Stimulated activated CD4-positive, alpha-beta T cell treated with anti-CD3 and anti-CD28 coated beads, Interleukin-12 subunit alpha, Interleukin-12 subunit beta, amount 100 ng/mL, for 24 hours (primary cell): ENCODE results near the gene ATF7.
"Not testable (repeated sequence)": the region's sequence is repeated elsewhere in the genome, so short reads cannot be mapped to it uniquely, and the experiment has no call there.

ENCODE experiments used
- DNase-seq, 2 experiments: peaks; one replicate each; pipeline ENCODE4 v3.0.0-alpha.2; 2020; ENCODE audit warnings: low read depth in 2 of 2

ATF7 gene

DNA sequence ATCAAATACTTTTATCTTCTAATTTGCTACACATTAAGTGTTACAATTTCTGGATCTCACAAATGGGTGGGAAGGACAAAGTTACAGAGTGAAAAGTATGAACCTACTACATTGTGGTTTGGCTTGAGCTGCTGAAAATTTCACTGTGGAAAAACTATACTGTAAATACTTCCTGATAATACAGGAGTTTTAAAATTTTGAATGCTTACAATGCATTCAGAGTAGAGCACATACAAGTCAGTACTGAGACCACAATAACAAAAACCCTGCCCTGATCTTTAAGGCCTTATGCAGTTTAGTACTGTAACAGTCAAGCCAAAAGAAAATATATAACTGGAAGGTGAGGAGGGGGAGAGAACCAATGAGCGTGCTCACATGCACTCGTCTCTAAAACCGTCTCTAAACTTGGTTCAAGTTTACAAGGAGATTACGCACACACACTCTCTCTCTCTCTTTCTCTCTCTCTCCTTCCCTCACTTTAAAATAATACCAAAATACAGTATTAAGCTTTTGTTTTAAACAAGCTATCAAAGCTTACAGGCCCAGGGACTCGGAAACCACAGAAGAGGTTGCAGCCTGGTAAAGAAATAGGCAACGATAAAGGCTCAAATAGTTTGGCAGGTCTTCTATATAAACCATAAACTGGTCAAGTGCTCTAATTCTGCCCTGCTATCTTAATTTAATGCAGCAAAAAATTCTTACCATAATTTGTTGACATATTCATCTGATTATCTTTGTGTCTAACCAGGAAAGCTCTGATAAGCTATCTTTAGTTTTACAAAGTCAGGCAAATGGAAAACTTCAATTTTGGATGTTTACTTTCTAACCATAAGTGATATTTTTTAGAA, 58.0 kb downstream of the ATF7 start:
- DNase-seq: no peak

DNA sequence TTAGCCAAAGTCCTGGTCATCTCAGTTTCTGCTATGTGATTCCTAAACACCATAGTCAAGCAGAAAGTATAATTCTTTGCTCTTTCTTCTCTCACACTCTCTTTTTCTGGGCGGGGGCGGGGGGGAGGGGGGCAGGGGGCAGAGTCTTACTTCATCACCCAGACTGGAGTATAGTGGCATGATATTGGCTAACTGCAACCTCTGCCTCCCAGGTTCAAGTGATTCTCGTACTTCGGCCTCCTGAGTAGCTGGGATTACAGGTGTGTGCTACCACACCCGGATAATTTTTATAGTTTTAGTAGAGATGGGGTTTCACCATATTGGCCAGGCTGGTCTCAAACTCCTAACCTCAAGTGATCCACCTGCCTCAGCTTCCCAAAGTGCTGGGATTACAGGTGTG, 60.8 kb downstream of the ATF7 start:
- not testable (repeated sequence) for DNase-seq

DNA sequence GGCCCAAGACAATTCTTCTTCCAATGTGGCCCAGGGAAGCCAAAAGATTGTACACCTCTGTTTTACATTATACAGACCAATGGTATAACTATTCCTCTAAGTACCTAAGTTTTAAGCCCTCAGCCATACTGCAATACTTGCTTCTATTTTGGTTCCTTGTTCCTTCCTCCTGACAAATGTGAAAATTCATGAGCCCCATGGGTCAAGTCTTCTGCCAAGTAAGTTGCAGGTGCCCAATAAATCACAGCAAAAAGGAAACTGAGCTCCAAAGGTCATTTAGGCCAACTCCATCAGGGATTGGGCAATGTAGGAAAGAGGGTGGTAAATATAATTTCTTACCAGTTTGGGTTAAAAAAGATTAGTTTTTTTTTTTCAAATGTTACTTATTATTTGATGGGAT, 61.2 kb downstream of the ATF7 start:
- DNase-seq: no peak

DNA sequence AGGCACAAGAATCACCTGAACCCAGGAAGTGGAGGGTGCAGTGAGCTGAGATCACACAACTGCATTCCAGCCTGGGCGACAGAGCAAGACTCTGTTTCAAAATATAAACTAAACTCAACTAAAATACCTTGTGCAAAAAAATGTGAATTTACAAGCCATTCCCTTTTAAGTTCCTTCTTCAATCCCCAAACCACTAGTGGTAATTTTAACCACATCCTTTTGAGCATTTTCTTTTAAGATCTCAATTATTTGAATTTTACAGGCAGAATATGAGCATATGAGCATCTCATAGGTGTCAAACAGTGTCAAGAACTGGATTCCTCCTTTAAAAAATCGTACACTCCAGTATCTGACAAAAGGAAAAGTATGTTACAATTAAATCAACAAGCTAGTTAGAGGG, 61.9 kb downstream of the ATF7 start:
- DNase-seq: no peak

DNA sequence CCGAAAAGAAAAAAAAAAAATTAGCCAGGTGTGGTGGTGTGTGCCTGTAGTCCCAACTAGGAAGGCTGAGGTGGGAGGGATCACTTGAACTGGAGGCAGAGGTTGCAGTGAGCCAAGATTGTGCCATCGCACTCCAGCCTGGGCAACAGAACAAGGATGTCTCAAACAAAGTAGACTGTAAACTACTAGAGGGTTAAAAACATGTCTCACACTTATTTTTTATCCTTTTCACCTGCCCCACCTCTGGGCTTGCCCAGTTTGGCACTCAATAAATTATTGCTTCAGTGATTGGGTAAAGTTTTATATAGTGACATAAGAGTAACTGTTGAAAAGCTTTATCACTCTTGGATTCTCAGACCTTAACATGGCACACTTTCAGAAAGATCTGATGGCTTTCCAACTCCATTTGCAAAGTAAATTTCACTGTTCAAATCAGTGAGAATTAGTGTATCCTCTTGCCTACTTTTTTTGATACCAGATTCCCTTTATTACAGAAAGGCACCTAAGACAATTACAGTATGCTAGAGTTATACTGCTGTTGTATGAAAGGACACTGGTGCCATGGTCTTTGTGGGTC, 62.6 kb downstream of the ATF7 start:
- DNase-seq: no peak

DNA sequence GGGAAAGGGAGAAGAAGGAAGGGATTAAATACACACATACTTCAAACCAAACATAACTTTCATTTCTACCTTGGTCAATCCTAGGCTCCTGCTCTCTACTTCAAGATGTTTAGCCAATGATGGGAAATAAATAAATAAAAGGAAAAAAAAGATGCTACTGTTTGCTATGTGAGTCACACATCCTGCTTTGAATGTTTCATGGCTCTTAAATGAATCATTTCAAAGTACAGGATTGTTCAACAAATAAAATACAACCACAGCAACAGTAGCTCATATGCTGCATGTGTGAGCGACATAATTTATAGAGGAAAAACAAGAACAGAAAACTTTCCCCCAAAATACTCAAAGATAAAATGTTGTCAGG, 64.6 kb downstream of the ATF7 start:
- DNase-seq: no peak

DNA sequence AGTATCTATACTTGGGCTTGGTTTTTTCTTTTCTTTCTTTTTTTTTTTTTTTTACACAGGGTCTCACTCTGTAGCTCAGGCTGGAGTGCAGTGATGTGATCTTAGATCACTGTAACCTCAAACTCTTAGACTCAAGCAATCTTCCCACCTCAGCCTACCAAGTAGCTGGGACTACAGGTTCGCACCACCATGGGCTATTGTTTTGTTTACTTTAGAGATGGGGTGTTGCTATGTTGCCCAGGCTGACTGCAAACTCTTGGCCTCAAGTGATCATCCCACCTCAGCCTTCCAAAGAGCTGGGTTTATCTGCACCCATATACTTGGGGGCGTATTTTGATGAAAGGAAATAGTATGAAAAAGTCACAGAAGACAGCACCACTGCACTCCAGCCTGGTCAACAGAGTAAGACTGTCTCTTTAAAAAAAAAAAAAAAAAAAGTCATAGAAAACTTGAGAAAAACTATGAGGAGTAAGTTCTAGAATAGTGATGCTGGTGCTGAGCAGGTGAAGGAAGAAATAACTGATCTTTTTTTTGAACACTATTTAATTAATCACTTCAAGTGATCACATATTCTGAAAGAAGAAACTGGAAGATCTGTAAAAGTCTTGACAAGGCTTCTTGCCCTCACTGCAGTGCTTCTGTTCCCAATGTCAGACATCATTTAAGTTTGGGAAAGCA, 65.1 kb downstream of the ATF7 start:
- no peak for DNase-seq

DNA sequence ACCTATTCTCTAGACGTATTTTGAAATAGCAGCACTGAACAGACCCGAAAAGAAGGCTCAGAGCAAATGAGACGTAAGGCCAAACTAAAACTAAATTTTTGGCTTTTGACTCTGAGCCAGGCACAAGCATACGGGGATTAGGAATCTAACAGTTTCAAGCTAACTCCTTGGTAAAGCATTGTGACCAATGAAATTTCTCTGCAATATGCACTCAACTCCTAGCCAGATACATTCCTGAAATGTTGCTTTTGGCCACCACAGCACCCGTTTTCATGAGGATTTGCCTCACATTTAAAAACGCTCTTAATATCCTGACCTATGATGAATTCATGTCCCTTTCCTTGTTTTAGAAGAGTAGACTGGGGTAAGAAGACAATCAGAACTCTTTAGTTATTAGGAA, 65.8 kb downstream of the ATF7 start:
- DNase-seq: no peak

DNA sequence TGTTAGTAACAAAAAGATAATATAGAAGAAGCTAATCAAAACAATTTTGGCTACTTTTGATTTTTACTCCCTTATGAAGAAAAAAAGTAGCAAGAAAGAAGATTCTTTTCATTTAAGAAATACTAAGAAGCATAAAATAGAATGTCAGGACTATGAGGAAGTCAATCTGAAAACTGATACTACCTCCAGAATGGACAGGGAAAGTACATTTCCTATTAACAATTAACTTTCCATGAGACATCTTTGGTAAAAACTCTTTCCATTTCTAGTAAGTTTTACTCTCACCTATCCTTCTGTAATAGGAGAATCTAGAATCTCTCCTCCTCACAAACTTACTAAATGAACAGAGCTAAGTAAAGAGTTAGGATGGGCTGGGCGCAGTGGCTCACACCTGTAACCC, 67.6 kb downstream of the ATF7 start:
- no peak for DNase-seq

DNA sequence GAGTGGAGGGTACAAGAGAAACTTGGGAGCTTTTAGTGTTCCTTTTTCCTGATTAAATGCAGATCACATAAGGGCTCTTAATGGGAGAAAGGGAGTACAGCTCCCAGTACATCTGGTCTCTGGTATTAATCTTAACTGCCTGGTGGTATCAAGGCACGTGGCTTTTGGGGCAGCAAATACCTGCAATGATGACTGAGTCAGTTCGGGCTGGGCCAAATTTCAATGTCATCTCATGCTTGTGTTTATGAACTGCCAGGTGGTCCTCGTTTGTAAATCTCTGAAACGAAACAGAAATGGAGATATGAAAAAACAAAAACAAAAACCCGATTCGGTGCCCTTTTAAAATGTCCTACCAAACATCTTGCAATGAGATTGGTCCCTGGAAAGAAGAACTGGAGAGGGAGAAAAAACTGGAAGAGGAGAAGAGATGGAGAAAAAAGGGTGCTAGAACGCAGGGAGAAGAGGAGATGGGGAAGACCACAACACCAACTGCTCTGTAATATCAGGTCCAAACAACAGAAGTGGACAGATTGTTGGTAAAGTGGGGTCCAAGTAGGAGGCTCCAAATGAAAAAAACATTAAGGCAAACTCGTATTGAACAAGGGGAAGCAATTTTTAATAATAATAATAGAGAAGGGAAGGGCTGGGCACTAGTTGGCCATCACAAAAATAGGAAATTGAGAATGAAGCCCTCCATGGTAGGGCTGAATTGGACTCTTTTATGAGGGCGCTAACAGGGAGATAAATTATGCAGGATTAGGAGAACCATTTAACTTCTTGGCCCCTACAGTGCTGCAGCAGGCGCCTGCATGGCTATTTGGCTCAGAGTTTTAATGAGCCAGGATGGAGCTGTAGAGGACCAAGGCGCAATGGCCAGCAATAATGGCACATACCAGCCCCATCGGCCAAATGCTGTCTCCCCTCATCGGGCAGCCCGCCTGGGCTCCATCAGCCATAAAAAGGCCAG, 73.5 kb downstream of the ATF7 start:
- no peak for DNase-seq

DNA sequence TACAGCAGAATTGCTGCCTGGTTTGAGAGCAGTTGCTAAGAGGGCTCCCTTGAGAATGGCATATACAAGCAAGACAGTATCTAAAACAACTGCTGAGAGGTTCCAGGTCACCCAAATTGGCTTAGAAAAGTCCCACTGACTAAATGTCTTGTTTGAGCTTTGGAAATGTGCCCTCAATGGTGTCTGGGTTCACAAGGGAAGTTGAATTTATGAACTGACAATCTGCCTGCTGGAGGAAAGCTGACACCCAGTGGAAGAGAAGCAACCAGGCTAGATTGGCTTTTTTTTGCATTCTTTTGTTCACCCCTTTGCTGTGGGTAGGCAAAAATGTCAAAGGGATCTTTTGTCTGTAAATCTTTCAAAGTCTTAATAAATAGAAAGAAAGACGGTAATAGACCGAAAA, 74.3 kb downstream of the ATF7 start:
- DNase-seq: no peak

DNA sequence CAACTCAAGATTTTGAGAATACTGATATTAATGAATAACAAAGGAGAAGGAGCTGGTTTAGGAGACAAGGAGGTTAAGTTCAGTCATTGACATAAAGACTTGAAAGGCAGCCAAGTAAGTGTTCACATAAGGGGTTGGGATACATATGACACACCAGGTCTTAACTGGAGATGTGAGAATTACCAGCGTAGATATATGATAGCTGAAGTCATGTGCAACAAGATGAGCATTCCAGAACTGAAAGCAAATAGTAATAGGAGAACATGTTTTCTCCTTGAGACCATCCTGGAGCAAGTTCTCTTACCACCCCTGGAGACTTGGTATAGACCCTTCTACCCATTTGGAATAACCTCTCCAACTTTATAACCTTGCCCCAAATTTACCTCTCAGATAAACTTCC, 75.6 kb downstream of the ATF7 start:
- no peak for DNase-seq

DNA sequence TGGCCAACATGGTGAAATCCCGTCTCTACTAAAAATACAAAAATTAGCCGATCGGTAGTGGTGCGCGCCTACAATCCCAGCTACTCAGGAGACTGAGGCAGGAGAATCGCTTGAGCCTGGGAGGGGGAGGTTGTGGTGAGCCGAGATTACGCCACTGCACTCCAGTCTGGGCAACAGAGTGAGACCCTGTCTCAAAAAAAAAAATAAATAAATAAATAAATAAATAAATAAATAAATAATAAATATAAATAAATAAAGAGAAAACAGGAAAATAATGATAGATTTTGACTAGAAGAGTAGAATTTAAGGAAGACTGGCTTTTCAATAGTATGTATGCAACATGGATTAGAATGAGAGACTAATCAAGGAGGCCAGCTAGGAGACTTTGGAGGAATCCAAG, 76.1 kb downstream of the ATF7 start:
- DNase-seq: not testable (repeated sequence)

DNA sequence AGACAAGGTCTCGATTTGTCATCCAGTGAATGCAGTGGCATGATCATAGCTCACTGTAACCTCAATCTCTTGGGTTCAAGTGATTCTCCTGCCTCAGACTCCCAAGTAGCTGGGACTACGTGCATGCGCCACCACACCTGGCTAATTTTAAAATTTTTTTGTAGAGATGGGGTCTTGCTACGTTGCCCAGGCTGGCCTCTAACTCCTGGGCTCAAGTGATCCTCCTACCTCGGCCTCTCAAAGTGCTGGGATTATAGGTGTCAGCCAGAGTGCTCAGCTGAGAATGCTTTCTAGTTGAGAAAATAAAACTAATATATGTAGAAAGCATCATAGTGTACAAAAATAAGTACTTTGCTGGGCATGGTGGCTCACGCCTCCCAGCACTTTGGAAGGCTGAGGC, 77.8 kb downstream of the ATF7 start:
- not testable (repeated sequence) for DNase-seq

DNA sequence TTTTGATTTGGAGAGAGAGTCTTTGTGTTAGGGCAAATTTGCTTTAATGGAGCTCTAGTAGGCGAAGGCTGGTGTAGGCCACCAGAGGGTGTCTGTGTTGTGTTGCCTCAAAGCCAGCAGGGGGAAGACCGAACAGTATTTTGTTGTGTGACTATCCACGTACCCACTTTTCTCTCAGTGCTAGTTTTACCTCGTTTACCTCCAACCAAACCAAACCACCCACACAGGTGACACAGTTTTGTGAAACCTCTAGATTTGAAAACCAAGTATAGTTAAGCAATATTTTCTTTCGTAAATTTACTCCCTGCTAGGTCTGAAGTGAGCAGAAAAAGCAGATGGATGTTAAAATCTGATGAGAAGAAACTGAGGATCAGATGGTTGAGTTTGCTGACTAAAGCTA, 82.6 kb downstream of the ATF7 start:
- peak; percentile 3 to 34 for DNase-seq

DNA sequence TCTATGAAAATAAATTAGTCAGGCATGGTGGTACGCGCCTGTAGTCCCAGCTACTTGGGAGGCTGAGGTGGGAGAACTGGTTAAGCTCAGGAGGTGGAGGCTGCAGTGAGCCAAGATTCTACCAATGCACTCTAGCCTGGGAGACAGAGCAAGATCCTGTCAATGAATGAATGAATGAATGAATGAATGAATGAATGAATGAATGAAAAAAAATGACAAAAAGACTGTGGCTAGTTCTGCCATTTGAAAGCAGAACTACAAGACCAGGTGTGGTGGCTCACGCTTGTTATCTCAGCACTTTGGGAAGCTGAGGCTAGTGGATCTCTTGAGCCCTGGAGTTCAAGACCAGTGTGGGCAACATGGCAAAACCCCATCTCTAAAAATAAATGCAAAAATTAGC, 86.7 kb downstream of the ATF7 start:
- DNase-seq: no peak

DNA sequence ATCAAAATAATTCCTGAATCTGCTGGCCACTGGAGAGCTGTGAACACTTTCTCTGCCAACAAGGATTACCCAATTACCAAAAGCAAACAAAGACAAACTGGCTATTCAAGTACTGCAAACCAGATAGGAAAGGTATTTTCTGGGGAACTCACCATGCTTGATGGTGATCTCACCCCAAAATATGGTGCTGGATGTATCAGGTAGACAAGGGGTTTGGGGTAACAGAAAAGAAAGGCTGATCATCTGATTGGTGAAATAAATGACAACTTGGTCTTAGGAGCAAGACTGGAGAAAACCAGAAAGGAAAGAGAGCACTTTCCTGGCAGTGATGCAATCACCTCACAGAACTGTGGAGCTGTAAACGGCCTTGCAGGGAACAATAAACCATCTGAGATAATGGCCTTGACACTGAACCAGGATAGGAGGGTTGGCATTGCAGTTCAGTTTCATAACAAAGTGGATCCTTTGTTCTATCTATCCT, 87.9 kb downstream of the ATF7 start:
- no peak for DNase-seq

DNA sequence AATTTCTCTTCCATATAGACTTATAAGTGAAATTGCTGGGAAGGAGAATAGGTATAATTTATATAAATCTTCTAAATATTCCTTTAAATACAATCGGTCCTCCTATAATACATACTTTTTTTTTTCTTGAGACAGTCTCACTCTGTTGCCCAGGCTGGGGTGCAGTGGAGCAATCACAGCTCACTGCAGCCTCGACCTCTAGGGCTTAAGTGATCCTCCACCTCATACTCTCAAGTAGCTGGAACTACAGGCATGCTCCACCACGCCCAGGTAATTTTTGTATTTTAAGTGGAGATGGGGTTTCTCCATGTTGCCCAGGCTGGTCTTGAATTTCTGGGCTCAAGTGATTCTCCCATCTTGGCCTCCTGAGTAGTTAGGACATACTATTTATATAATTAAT, 89.2 kb downstream of the ATF7 start:
- DNase-seq: no peak

DNA sequence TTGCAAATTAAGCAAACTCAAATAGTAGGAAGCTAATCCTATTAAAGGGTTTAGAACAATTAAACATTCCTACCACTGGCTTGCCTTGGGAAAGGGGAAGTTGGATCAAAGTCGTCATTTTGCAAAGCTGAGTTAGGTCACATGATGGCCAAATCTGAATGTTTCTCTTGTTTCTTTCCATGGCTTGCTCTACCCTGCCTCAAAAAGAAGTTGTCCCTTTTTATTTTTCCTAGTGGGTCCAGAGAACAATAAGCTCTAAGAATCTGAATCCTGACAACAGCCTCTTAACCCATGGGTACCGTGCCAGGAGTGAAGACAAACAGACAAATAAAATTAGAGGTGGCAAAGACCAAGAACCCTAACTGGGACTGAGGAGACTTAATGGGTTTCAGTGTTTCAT, 92.7 kb downstream of the ATF7 start:
- DNase-seq: no peak

DNA sequence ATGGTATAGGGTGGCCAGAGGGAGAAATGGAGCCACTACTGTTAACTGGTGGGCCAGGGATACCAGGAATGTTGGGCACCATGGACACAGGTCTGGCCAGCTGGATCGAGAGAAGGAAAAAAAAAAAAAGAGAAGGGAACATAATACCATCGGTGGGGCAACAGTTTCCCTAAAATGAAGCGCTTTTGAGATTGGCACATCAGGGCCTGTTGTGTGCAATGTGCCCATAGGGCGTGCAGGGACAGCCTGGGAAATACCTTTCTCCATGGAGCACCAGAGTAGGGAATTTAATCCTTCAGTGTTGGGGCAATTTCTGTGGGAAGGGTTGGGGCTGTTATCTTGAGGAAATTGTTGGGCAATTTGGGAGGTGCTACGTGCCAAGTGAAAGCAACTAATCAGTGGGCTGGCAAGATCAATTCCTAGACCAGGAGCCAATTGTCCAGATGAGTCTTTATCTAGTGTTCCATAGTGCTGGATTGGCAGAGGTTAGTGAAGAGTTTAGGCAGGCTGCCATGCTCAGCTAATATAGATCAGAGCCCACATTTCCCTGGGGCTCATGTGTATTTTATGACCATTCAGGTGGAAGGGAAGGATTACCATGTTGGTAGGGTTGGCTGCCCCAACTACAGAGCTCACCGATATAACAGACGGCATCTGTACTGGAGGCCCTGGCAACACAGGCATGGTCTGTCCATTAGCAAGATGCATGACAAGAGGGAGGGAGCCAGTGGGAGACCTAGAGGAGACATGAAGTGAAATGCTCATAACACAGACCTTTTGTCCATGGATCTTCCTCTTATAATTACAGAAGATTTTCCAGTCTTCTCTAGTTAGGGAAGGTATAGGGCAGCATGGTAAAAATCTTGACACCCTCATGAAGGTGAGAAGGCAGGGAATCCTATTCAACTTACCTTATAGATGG, 93.4 kb downstream of the ATF7 start:
- no peak for DNase-seq

DNA sequence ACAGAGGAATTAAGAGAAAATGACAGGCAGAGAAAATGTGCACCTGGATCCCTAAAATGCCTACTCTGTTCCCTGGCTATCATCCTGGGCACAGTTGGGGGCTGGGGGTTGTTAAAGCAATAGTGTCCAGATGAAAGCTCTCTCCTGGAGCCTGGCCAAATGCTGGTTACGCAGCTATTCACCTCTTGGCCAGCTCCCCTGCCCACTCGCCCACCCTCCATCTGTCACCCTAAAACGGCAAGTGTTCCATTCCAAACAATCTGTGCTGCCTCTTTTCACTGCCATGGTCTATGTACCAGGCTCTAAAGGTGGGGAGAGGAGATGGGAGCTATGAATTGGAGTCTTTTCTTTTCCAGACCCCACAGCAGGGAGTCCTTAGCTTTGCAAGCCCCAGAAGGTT, 94.2 kb downstream of the ATF7 start:
- DNase-seq: no peak
